HG03460 (cell line): ENCODE results near the gene SPOCK1.

Source experiments
- ATAC-seq: cut with Tn5 transposase; IDR thresholded peaks from one replicate; pipeline ENCODE4 v1.9.1; 2021; ENCODE audit not compliant: unreplicated experiment

SPOCK1 gene

DNA sequence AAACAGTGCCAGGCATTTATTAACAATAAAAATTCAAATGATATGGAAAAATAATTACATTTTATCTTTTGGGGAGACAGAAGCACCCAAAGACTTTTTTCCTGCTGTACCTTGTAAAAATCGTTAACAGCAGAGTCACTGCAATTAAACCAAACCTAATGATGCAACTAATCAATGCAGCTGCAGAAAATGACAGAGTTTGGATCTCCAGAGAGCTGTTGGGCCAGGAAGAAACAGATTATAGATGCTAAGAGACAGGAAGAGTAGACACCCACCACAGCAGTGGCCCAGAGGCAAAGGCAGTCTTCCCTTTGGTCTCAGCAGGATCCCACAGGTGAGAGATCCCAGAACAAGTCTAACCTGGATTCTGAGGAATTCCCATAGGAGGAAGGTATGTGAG, 53.0 kb downstream of the SPOCK1 start:
- no peak for ATAC-seq

- no peak for ATAC-seq
These were observed 56.5 kb downstream of the SPOCK1 start for GRCh38 chr5:137442660-137443059.

GRCh38 chr5:137441476-137441875, 57.6 kb downstream of the SPOCK1 start:
- no peak for ATAC-seq

GRCh38 chr5:137440795-137441194, 58.3 kb downstream of the SPOCK1 start:
- no peak for ATAC-seq

DNA sequence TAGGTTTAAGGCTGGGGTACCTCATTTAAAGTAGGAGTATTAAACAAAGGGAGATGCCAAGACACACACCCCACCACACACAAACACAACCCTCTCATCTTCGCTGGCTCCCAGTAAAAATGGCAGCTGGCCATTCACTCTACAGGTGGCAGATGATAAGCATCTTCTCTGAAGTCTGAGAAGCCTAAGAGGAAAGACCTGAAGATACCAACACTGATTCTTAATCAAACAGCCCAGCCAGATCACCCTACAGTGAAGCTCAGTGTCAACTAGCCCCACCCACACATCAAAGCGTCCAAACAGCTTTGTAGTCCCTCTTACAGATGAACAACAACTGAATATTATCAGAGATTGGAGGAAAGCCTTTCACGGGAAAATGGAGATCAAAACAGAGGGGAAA, 59.5 kb downstream of the SPOCK1 start:
- ATAC-seq, result no peak

GRCh38 chr5:137438932-137439331, 60.2 kb downstream of the SPOCK1 start:
- ATAC-seq, result no peak

DNA sequence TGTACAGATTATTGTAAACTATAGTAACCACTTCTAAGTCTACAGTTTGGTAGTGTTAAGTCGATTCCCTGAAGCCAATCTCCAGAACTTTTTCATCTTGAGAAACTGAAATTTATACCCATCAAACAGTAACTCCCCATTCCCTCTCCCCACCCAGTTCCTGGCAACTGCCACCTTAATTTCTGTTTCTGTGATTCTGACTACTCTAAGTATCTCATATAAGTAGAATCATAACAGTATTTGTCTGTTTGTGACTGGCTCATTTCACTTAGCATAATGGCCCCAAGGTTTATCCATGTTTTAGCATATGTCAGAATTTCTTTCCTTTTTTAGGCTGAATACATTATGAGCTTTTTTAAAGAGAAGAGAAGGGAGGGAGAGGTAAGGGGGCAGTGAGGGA, 61.4 kb downstream of the SPOCK1 start:
- ATAC-seq, result no peak

DNA sequence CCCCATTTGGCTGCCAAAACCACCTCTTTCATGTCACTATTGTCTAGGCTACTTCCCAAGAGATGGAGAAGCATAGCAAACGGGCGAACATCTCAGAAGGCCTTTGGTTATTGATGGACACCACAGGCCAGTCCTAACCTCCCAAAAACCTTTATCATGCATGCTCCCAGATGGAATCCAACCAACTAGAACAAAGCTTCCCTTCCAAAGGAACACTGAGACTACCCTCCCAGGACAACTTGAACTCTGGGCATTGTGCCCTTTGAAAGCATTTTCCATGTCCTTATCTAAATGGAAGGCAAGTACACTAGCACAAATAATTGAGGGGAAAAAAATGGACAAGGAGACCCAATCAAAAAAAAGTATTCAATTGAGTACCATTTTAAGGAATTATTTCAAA, 65.6 kb downstream of the SPOCK1 start:
- no peak for ATAC-seq

GRCh38 chr5:137432376-137432775, 66.8 kb downstream of the SPOCK1 start:
- no peak for ATAC-seq

- ATAC-seq, result no peak
These were observed 68.1 kb downstream of the SPOCK1 start for GRCh38 chr5:137431051-137431450.

DNA sequence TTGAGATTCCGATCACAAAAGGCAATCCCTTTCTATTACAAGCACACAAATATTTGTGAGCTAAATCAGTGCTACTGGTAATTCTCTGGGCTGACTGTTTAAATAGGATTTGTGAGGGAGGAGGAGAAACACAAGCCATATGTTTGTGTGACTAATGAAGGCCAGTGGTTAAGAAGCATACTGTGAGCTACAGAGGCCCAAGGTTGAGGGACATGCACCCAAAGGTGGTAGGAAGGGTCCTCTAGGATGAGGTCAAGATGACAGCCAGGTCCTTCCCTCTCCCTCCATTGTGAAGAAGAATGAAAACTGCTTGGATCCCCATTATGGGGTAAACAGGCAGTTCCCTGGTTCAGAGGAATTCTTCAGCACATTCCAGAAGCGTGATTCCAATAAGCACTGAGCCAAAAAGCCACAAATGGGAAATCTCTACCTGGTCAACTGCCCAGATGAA, 83.9 kb downstream of the SPOCK1 start:
- no peak for ATAC-seq

DNA sequence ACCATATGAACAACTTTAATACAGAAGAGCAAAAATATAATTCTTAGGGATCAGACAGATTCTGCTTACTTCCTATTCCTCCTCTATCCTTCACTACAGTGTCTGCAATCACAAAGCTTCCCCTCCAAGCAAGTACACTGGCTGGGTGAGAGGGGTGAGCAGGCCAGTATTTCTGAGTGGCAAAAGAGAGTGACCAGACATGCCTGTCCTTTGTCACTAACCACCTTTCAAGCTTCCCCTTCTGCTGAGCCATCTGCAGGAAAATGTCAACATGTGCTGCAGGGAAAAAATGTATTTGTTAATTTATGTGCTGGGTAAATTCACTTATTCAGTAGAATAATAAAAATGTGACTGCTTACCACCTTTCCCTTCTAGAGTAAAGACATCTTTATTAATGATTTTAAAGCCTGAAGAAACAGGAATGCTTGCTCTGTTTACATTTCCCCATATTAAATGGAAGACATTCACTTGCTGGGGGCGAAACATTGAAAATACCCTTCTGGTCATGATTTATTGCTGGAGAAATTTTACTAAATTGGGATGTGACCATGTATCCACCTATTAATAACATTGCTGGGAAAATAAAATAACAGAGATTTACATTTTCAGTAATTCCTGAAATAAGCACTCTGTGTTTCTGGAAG, 84.9 kb downstream of the SPOCK1 start:
- ATAC-seq, result no peak

DNA sequence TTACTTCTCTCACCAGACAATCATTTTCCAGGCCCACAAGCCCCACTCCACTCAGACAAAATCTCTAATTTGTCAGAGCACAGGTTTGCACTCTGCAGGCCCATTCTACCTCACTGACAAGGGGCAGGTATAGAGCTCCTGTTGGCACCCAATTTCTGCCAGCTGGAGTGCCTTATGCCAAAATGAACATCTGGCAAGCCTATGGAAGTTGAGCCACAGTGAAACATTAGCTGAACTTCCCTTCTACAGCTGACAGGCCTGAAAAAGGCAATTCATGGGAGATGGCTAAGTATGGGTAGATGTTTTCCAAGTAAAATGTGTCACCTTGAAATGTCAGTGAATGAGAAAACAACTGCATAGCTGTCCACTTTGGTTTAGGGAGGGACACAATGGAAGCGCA, 87.0 kb downstream of the SPOCK1 start:
- no peak for ATAC-seq

- ATAC-seq, result no peak
These were observed 88.7 kb downstream of the SPOCK1 start for GRCh38 chr5:137410234-137411010.

- ATAC-seq, result no peak
These were observed 89.4 kb downstream of the SPOCK1 start for GRCh38 chr5:137409736-137410135.

GRCh38 chr5:137407090-137407489, 92.0 kb downstream of the SPOCK1 start:
- no peak for ATAC-seq

DNA sequence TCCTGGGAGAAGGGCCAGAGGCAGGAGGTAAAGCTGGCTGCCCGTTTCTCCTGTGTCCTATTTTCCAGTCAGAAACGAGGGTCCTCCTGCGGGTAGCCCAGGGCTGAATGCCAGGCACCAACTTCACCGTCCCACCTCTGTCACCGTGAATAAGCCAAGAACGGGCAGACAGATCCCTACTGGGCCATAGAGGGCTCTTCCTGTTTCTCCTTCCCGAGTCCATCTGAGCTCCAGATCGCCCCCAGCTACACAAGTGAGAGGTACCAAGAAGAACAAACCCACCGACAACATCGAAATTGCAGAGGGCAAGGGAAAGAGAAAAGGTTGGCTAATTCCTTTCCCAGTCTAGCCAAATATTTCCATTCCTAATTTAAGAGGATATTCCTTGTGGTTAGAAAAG, 93.7 kb downstream of the SPOCK1 start:
- ATAC-seq, result no peak

GRCh38 chr5:137403869-137404268, 95.3 kb downstream of the SPOCK1 start:
- no peak for ATAC-seq

DNA sequence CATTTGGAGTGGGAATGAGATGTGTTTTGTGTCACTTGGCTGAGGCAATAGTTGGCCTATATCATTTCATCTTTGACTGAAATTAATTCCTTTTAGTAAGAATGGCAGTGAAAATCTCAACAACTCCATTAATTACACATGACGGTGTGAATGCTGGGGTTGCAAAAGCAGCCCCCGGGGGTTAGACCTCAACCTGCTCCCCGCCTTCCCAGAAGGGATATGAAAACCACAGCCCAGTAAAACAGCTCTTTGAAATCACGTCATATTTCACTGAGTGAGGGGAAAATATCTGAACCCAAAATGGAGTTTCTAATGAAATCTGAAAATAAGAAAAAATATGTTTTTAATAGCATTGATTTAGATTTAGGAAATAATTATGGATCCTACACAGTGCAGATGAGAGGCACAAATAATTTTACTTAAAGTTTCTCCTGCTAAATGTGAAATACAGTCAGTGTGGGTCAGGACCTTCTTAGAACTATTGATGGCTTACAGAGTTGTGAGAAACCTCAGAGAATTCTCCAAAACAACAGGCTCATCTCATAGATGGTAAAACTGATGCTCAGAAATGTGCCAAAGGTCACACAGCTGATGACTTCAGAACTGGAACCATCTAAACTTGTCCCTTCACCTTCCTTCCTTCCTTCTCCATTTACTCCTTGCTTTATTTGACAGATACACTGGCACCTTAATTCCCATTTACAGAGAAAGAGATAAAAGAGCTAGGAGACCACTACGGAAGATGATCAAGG, 96.5 kb downstream of the SPOCK1 start:
- ATAC-seq, result no peak

- no peak for ATAC-seq
These were observed 97.2 kb downstream of the SPOCK1 start for GRCh38 chr5:137401946-137402345.

DNA sequence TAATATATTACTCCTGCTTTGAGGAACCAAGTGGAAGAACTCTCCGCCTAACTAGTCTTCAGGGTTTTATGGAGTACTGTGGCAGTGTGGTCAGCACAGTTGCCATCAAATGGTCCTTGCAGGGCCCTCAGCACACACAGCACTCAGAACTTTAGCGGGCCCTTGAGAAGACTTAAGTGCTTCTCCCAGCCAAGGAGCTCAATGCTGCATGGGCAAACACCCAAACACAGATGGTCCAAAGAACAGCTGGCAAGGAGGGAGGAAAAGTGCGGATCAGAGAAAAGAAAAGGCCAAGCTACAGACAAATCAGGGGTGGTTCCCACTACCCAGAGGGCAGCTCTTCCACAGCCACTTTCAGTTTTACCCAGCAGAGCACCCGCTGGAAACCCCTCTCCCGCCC, 98.6 kb downstream of the SPOCK1 start:
- ATAC-seq, result no peak

DNA sequence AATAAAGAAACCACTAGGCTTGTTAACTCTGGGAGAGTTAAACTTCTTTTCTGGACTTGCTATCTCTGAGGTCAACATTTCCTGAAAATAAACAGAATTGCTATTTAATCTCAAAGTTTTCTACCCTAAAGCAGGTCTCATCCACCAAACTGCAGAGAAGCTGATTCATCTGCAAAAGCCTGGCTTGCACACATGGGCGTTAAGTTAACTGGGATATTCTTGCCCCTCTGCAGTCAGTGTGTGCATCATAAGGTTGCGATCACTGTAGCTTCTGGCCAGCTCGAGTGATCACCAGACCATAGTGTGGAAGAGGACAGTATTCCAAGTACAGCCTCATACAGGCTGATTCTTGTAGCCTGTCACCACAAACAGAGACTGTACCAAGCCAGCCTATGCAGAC, 99.2 kb downstream of the SPOCK1 start:
- no peak for ATAC-seq
